HEK293T (cell line): ENCODE measurements around the gene STAT4.

Experiments
- ARNT ChIP-seq: fragments of 450-650 bp; IDR thresholded peaks from 2 replicates; pipeline ENCODE4 v1.6.1; 2017; ENCODE audit warnings: mild to moderate bottlenecking
- BHLHE40 ChIP-seq: fragments of 450-650 bp; IDR thresholded peaks from 2 replicates; pipeline ENCODE4 v1.6.1; 2016; ENCODE audit warnings: mild to moderate bottlenecking, moderate library complexity, borderline replicate concordance
- FOXM1 ChIP-seq: fragments of 450-650 bp; IDR thresholded peaks from 2 replicates; pipeline ENCODE4 v1.6.1; 2017; ENCODE audit warnings: mild to moderate bottlenecking, borderline replicate concordance
- PKNOX1 ChIP-seq: fragments of 450-650 bp; IDR thresholded peaks from 2 replicates; pipeline ENCODE4 v1.6.1; 2016
- SP1 ChIP-seq: fragments of 450-650 bp; IDR thresholded peaks from 2 replicates; pipeline ENCODE4 v1.6.1; 2017
- SUZ12 ChIP-seq: fragments of 450-650 bp; IDR thresholded peaks from 2 replicates; pipeline ENCODE4 v1.6.1; 2016; ENCODE audit warnings: mild to moderate bottlenecking
- ZNF384 ChIP-seq: fragments of 450-650 bp; IDR thresholded peaks from 2 replicates; pipeline ENCODE4 v1.6.1; 2016

GRCh38 chr2:191167766-191168165 lies 17.0 kb upstream of the STAT4 start:
- no peak for TF ChIP-seq SP1
- TF ChIP-seq SUZ12, result no peak
- no peak for TF ChIP-seq PKNOX1
- no peak for TF ChIP-seq FOXM1
- TF ChIP-seq ZNF384, result no peak
- TF ChIP-seq BHLHE40, result no peak
- no peak for TF ChIP-seq ARNT
